AG08395 (cell line): ENCODE measurements around the gene SDCCAG8.

Source experiments
- DNase-seq: peaks from one replicate; pipeline ENCODE4 v3.0.0; 2012; ENCODE audit warnings: mixed read lengths, low spot score

Gene SDCCAG8

DNA sequence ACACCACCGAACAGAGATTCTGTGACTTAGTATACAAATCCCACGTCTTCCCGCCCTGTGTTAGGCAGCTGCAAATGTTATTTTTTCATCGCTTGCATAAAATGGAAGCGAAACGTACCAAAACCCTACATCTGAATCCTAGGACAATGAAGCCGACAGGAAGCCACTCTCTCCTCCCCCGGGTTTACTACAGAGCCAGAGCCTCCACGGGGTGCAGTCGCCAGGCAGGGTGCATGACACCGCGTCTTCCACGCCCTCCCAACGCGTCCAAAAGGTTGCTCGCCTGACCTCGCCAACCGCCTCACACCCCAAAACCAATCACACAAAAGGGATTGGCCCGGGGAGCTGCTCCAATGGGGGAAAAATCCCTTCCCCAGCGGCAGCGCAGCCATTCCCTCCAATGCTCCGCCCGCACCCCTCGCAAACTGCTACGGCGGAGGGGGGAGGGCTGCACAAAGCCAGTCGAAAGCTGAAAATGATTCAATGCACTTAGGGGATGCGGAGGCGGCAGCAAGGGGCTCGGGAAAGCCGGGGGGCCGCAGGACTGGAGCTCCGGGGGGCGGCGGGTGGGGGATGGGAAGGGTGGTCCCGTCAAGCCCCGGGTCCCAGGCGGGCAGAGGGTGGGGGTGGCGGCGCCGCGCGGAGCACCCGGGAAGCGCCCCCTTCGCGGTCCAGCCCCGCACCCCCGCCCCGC, 1.5 kb upstream of the SDCCAG8 start:
- peak; percentile 55 for DNase-seq

DNA sequence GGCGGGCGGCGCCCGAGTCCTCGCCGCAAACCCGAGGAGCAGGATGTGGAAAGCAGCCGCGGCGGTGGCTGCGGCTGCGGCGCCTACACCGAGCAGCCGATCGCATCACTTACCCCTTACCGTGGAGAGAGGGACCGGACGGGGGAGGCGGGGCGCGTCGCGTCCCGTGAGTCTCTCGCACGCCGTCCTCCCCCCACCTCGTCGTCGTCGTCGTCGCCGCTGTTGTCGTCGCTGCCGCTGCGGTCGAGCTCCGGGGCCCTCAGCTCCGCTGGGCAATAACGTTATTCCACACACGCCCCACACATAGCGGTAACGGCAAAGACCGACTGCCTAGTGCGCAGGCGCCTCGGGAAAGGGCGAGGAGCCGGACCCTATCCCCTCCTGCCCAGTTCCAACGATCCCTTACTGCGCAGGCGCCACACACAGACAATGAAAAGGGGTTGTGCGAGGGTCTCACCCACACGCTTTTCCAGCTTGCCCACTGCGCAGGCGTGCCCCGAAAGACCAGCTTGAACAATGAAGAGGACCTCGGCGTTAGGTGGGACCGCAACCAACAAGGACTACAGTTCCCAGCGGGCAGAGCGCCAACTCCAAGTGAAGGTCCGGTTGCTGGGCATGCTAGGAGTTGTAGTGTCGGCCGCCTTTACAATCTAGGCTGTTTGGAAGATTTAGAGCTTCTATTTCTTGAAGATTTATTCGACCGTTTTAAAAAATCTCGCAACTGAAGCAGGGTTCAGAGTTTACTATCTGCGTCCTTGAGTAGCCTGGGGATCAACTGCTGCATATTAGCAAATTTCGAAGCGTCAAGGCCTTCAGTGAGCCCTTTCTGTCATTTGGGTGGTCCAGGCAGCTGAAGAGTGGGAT, 682 bp upstream of the SDCCAG8 start, which contains the start of gene CEP170:
CEP170 (minus strand) TSS at position 355 of the 864 bp plus-strand sequence. CDS start 30,001 bp downstream, outside the sequence.
- peak; percentile 93 for DNase-seq

GRCh38 chr1:243256590-243256989, 749 bp downstream of the SDCCAG8 start:
- no peak for DNase-seq

DNA sequence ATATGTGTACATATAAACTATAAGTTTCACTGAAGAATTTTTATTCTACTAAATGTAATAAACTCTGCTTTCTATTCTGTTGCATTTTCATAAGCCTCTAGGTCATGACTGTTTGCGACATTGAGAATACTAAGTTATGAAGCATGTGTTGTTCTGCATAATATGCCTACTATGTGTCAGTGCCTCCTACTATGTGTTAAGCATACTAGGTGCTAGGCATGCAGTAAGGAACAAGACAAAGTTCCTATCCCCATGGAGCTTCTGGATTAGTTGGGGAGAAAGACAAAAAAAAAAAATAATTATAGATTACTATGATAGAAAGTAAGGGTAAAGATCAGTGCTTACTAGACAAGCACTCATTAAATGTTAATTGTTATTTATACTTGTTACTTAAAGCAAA, 1.3 kb downstream of the SDCCAG8 start:
- DNase-seq: no peak

DNA sequence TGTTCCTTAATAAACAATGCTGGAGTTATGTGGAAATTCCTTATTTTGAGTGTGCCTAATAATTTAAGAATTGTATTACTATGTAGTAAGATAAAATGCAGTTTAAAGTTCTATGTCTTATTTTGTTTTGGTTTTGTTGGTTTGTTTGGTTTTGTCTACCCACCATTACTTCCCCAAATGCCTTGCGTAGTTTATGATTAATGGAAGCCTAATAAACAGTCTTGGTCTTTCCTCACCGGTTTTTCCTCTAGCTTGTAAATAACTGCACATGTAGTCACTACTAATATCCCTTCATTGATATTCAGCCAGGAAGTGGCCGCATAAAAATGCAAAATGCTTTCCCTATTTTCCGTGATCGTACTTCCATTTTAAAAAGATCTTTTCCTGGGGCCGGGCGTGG, 2.9 kb downstream of the SDCCAG8 start:
- no peak for DNase-seq

- DNase-seq: no peak
Measured at GRCh38 chr1:243260221-243260880, 4.5 kb downstream of the SDCCAG8 start.

GRCh38 chr1:243261390-243261789, 5.5 kb downstream of the SDCCAG8 start:
- DNase-seq: no peak

GRCh38 chr1:243264717-243265116, 8.9 kb downstream of the SDCCAG8 start:
- DNase-seq: peak; percentile 36

- DNase-seq: no peak
Measured at GRCh38 chr1:243266231-243266630, 10.4 kb downstream of the SDCCAG8 start.

GRCh38 chr1:243267471-243267880, 11.6 kb downstream of the SDCCAG8 start:
- no peak for DNase-seq

DNA sequence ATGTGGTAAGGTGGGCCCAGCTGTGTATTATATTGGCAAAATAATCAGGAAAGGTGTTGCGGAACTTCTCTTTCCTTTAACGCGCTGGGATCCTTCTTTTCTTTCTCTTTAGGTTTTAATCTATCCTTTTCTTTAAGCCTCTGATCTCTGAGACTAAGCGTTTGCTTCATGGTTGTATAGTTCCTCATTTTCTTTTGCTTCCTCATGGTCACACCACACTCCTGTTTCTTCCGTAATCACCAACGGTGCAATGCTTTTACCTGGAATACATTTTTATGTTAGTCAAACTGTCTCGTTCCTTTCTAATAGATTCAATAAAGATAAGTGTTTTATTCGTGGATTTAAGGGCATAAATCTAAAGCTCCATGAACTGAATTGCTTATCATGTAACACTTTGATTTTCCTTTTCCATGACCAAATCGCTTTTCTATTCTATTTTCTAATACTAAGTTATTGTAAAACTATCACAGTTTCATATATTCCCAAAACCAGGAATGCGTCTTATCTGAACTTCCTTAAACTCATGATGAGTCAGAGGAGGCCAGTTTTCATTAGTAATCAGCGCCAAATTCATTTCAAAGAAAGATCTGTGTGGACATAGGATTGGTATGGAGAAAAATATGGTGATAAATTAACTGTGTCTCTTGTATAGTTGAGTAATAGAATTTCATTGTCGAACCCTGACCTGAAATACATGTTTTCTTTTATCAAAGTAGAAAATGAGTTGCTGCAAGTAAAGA, 12.2 kb downstream of the SDCCAG8 start:
- DNase-seq: peak; percentile 54

DNA sequence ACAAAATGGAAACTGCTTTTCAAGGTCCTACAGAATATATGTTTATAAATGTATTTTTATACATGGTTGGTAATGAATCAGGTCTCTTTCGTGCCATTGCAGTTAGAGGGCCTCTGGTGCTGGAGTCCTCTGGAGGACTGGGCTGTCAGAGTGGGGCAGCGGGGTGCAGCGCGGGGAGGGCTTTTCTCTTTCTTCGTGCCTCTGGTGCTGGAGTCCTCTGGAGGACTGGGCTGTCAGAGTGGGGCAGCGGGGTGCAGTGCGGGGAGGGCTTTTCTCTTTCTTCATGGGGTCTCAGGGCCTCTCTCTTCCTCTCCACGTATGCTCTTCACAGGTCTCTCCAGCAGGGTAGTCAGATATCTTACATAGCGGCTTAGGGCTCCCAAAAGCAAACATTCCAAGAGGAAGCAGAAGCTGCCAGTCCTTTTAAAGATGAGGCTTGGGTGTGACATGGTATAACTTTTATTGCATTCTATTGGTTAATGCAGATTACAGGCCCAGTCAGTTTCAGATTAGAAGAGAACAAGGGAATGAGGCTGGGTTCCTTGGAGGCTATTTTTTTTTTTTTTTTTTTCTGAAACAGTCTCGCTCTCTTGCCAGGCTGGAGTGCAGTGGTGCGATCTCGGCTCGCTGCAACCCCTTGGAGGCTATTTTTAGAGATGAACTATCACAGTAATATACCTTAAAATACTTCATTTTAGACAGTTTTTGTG, 13.1 kb downstream of the SDCCAG8 start:
- no peak for DNase-seq

DNA sequence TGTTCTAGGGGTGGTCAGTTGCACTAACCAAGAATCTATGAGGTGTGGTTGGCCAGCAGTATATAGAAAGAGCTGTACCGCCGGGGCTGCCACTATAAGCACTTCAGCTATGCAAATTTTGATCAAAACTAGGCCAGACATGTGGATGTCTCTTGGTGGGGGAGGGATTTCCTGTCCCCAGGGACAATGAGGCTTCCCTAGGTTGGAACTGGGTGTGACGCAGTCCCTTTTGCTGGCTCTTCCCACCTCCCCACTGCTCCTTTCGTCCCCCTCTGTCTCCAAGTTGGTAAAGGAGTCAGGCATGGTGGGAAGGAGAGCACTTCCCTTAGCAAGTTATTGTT, 13.6 kb downstream of the SDCCAG8 start:
- DNase-seq: no peak

DNA sequence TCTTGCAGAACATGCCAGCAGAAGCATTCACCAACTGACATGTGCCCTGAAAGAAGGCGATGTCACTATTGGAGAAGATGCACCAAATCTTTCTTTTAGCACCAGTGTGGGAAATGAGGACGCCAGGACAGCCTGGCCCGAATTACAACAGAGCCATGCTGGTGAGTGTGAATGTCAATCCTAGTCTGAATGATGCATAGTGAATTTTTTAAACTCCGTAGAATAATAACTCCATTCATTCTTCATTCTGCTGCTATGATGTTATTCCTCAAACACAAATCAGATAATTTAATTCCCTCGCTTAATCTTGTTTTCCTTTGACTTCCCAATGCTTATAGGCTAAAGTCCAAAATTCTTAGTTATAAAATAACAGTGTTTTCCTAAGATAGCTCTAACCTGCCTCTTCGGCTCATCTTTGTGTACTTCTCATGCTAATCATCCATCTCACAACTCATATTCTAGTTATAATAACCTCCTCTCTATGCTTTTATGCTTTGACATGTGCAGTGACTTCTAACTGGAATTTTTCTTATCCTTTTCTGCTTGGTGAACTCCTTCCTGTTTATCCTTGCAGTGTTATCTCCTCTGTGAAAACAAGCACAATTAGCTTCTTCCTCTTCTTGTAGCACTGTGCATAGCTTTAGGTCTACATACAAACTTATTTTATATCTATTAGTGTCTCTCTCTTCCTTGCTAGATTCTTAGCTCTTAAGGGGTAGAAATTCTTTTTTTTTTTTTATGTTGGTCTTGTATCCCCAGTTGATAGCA, 14.4 kb downstream of the SDCCAG8 start:
- DNase-seq: no peak

DNA sequence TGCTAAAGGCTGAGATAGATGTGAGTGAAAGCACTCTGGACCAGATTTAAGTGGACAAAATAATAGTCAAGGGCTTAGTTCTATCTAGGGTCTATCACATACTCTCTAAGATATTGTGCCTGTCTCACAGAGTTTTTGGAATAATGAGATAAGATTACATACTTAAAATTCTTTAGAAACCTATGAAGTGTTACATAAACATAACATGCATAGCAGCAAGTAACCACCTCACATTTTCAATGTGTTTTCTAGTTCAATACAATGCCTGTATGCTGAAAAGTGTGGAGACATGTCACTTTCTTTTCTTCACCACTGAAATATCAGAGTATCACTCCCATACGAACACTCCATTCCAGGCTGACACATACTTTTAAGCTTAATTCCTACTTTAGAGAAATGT, 16.2 kb downstream of the SDCCAG8 start:
- no peak for DNase-seq

GRCh38 chr1:243272401-243272800, 16.6 kb downstream of the SDCCAG8 start:
- no peak for DNase-seq

DNA sequence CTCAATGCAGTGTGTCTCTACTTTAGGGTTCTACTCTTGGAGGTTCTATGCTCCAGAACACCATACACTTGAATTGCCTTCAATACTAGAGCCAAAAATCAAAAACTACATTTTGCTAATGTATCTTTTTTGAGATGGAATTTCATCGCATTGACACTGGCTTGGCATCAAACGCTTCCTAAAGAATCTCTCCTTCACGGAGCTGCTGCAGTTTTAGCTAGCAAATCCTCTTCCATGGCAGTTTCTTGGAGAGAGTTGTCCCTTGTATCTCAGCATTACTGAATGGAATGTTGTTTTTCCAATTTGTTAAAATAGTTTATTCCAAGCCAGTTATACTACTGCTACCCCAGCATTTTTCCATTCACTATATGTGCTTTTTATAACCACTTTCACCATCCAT, 17.7 kb downstream of the SDCCAG8 start:
- no peak for DNase-seq

DNA sequence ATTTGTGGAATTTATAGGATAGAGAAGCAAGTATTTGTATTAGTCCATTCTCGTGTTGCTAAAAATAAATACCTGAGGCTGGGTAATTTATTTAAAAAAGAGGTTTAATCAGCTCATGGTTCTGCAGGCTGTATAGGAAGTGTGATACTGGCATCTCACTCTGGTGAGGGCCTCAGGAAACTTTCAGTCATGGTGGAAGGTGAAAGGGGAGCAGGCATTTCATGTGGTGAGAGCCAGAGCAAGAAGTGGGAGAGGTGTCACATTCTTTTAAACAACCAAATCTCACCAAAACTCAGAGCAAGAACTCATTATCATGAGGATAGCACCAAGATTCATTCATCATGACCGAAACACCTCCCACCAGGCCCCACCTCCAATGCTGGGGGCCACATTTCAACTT, 18.1 kb downstream of the SDCCAG8 start:
- no peak for DNase-seq

DNA sequence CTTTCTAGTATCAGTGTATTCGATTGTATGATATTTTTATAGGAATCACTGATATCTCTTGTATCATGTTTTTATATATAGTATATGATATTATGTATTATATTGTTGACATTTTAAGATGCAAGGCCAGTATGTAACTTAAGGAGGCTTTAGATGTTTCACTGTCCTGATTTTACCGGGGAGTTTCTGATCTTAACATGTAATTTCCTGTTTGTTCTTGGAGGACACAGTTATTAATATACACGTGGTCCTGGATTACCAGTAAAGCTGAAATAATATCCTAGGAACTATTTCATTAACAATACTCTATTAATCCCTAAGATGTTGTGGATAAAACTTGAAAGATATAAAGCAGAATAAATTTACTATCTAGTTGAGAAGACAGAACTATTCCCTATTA, 19.5 kb downstream of the SDCCAG8 start:
- no peak for DNase-seq

DNA sequence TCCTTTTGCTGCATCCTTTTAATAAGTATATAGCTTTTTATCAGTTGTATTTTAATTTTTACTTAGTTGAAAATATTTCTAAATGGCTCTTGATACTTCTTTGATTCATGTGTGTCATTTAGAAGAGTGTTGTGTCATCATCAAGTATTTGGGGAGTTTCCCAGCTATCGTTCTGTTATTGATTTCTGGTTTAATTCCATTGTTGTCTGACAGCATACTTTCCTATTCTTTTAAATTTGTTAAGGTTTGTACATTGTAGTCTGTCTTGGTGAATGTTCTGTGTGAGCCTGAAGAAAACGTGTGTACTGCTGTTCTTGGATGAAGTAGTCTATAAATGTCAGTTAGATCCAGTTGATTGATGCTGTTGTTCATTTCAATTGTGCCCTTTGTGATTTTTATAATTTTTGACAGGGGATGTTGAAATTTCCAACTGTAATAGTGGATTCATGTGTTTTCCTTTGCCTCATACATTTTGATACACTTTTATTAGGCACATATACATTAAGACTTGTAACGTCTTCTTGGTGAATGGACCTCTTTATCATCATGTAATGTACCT, 24.8 kb downstream of the SDCCAG8 start:
- no peak for DNase-seq
